Left colon (tissue), 2 donors: ENCODE results near the gene TENM3. TPM values are rescaled to one million over a fixed set of nuclear protein-coding genes. Genes with fewer than 3 reads are reported as not detected.

Experiments used
- ATAC-seq: fragments of 200-7000 bp; cut with Tn5 transposase; one replicate; pipeline ENCODE4 v1.9.1; 2020; ENCODE audit warnings: mild to moderate bottlenecking, moderate library complexity
- DNase-seq, 2 donors: peaks; one replicate each; pipeline ENCODE4 v3.0.0-alpha.2; 2020
- intact Hi-C, 2 donors: fragments of 100-400 bp; cut with DNase I in 1 of 2; cut with micrococcal nuclease in 1 of 2; formaldehyde crosslinking; loops; one replicate each; pipeline versions ENCODE4 v1.11.2 to v1.14.0; 2022; cut with DNase I, micrococcal nuclease
- total RNA-seq, 2 donors: library from RNA; stranded (reverse); fragmentation: NEBNext Ultra II Directional; extraction: Animal tissue kit (Norgen Biotek cat#: 25700); gene quantifications; one replicate each; pipeline ENCODE4 v1.2.1, GENCODE V29; 2021
- donor health status: DM: no; HTN: no; CAD: no.
- donor health status: DM: yes; HTN: yes; CAD: no.

TENM3 gene
- total RNA-seq, 2 donors from 2014 or later = 0.18 to 2.2 TPM

- ATAC-seq = no peak
- DNase-seq = no peak
- intact Hi-C loops = no loop called here
Observed at GRCh38 chr4:182307746-182308145, 64.5 kb downstream of the TENM3 start.

DNA sequence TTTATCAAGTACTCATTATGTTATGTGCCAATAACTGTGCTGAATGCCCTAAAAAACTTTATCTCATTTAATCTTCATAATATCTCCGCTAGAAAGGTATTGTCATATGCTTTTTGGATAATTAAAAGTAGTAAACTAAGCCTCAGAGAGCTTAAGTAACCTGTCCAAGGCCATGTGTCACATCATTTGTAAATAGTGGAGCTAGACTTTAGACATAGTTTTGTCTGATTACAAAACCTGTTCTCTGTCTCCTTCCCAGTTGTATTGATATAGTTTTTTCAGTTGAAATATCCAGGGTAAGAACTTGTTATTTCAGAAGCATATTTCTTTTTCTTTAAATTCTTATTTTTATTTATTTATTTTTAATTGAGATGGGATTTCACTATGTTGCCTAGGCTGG is 66.7 kb downstream of the TENM3 start:
- intact Hi-C loops = no loop called here
- DNase-seq = no peak
- no peak for ATAC-seq

DNA sequence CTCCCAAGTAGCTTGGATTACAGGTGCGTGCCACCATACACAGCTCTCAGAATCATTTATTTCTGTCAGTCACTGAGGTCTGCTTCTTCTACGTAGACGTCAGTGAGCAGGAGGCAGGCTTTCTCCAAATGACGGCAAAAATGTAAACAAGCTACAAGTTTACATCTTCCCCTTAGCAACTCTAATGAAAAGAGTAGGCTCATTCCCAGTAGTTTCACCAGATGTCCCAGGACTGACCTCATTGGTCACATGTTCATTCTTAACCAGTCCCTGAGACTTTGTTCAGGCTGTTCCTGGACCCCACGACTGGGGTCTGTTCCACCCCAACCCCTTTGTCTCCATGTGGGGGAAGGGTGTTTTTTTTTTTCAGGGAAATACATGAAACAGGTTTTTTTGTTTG is 67.1 kb downstream of the TENM3 start:
- DNase-seq (no peak), ATAC-seq (no peak)
- intact Hi-C loops = no loop called here

DNA sequence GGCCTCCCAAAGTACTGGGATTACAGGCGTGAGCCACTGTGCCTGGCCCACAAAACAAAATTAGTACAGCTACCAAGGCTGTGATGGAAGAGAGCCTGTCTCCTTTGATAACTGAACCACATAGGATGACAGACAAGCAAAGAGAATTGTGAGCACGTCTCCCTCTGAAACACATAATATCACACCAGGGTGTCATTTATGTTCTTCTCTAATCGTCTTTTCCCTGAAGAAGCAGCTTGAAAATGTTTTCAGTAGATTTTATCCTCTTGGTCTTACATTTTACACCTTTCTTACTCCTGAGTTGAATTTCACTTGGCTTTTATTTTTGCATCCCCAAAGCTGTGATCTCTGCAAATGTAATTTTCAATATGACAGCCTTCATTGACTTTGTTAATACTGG is 67.8 kb downstream of the TENM3 start:
- no peak for DNase-seq
- ATAC-seq = no peak
- intact Hi-C loops = no loop called here

DNA sequence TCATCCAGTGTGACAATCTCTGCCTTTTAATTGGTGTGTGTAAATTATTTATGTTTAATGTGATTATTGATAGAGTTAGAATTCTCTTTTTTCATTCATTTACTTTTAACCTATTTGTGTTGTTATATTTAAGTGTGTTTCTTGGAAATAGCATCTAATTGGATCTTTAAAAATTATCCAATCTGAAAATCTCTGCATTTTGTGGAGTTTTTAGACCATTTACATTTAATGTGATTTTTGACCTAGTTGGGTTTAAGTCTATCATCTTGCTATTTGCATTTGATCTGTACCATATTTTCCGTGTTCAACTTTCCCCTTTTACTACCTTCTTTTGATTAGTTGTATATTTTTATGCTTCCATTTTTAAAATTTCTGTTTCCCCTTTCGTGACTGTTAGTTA is 71.3 kb downstream of the TENM3 start:
- DNase-seq = no peak
- ATAC-seq = no peak
- intact Hi-C loops = no loop called here

DNA sequence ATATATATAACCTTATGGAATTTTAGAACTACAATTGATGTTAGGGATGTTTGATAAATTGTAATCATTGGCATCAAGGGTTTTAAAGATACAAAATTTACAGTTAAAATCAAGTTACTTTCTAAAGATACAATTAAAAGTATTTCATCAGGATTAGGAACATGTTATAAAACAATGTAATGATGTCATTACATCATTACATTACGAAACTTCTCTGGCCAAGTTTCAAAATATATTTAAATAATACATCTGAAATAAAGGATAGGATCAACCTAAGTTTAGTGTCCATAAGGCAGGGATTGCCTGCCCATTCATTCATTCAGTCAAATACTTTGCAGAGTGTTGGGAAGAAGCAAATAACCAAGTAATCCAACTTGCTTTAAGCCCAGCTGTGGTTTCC is 75.1 kb downstream of the TENM3 start:
- no peak for ATAC-seq
- intact Hi-C loops = no loop called here
- no peak for DNase-seq

- DNase-seq = no peak
- ATAC-seq = no peak
- intact Hi-C loops = no loop called here
Observed at GRCh38 chr4:182320092-182320491, 76.9 kb downstream of the TENM3 start.

- intact Hi-C loops = no loop called here
- ATAC-seq (no peak), DNase-seq (no peak)
Observed at GRCh38 chr4:182320580-182320979, 77.4 kb downstream of the TENM3 start.

- ATAC-seq (no peak), DNase-seq (no peak)
- intact Hi-C loops = no loop called here
Observed at GRCh38 chr4:182324282-182324681, 81.1 kb downstream of the TENM3 start.

DNA sequence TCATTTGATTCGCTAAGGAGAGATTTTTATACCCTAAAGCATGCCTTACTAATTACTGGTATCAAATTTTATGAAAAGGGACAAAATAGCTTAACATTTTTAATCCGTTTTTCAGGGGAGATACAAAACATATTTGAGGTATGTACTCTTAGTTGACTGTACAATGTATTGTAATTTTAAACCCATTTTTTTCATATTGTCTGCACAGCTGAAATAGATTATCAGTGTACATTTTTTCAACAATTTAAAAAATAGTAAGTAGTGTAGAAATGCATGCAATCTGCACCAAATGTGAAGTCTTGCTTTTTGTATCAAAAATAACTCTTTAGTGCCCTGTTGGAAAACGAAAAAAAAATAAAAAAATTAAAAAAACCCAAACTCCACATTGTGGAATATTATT is 82.2 kb downstream of the TENM3 start:
- DNase-seq (no peak), ATAC-seq (no peak)
- intact Hi-C loops = no loop called here

- intact Hi-C loops = no loop called here
- ATAC-seq = no peak
- DNase-seq = peak in 1 of 2 donors; percentile 38
Observed at GRCh38 chr4:182325848-182326255, 82.7 kb downstream of the TENM3 start.

DNA sequence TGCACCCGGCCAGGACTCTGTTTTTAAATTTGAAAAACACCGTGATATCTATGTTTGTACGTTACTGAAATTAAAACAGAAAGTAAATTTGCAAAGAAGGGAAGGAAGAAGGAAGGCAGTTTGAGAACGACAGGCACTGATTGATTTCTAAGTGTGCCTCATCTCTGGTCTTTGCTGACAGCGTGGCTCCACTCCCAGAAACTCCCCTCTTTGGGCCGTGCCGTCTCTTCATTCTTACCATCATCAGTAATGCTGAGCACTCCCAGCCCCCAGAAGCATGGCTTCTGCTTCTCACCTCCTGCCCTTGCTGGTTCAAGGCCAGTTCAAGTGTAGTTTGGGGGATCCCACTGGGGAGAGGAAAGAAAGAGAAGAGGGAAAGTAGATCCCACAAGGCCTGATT is 85.3 kb downstream of the TENM3 start:
- DNase-seq (no peak), ATAC-seq (no peak)
- intact Hi-C loops = no loop called here

GRCh38 chr4:182337366-182337765 is 94.2 kb downstream of the TENM3 start:
- no peak for ATAC-seq
- intact Hi-C loops = no loop called here
- no peak for DNase-seq

DNA sequence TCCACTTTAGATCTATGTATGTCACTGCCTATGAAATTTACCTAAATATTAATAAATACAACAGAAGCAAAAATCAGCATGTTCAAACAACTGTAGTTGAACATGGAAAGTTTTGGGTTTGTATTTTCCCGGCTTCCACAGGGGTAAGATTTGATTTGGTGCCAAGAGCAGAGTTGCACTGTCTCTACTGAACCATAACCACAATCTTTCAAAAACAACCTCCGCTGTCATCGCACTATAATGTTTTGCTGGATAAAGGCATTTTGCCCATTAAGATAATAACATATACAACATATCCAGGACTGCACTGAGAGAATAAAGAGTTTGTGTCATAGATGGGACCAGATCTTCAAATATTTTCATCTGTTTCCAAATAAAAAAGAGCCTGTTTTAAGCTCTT is 94.9 kb downstream of the TENM3 start:
- intact Hi-C loops = no loop called here
- DNase-seq (no peak), ATAC-seq (no peak)

GRCh38 chr4:182338746-182339145 is 95.5 kb downstream of the TENM3 start:
- DNase-seq (no peak), ATAC-seq (no peak)
- intact Hi-C loops = no loop called here

DNA sequence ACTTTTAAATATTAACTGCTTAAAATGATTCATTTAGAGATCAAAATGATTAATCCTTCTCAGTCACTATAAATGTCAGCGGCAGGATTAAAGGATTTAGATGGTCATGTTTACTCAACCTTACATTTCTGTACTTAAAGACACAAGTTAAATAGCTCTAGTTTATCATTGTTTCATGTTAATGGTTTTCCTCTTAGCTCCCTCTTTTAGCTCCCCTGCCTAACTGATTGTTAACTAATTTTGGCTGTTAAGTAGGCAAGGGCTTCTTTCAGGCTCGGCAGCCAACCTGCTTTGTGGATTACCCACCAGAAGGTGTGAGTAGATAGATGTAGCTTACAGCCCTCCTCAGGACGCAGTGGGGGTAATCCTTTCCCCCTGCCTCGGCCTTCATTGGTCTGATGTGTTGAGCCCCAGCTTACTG is 96.0 kb downstream of the TENM3 start:
- no peak for DNase-seq
- intact Hi-C loops = no loop called here
- ATAC-seq = no peak

DNA sequence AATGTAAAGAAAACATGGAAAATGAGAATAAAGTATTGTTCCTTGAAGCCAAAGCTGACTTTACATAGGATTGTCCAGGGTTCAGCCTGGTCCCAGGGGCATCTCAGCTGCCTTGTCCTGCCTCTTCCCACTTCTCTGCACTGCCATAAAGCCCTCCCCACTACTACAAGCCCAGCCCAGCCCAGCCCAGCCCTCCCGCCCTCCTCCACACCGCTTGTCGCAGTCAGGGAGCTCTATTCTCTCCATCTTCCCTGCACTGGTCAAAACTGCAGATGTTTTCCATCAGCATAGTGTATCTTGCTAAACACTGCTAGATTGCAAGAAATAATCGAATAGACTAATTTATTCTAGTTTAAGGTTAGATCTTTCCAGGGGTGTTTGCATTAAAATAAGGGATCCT is 100.3 kb downstream of the TENM3 start:
- DNase-seq (no peak), ATAC-seq (no peak)
- intact Hi-C loops = no loop called here

DNA sequence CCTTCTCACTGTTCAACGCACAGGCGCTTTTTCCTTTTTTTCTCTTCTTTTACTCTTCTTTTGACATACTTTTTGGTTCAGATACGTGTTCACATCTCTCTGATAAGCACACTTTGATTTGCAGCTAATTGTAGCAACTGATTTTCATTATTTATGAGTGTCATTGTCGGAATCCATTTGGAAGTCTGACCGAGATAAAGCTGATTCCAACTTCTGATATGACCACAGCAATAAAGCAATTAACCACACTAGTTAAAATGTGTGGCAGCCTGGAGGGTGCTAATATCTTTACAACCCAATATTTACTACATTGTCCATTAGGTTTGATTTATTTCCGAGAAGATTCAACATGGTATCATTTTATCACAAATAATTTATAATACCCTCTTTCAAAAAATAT is 101.8 kb downstream of the TENM3 start:
- ATAC-seq (no peak), DNase-seq (no peak)
- intact Hi-C loops = no loop called here

GRCh38 chr4:182346250-182346649 is 103.0 kb downstream of the TENM3 start:
- intact Hi-C loops = no loop called here
- DNase-seq (no peak), ATAC-seq (no peak)

DNA sequence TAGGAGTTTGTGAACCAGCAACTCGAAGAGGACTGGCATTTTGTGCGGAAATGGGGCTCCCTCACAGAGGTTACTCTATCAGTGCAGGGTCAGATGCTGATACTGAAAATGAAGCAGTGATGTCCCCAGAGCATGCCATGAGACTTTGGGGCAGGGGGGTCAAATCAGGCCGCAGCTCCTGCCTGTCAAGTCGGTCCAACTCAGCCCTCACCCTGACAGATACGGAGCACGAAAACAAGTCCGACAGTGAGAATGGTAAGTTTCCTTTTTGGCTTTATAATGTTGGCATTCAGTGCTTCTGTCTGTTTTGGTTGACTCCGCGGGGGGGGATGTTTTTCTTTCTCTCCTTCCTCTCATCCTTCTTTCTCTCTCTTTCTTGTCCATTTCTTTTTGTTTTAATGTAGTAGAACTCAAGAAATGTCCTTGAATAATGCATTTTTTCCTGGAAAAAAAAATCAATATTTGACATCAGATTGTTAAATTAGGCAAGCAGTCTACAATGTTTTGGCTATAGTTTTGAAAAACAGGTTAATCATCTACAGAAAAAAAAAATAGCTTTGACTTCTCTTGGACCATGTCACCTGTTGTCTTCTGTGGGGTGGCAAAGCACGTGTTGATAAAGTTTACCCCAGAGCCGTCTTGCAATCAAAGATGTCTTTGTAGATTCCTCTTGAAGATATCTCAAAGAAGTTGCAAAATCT is 103.6 kb downstream of the TENM3 start:
- no peak for DNase-seq
- ATAC-seq = no peak
- intact Hi-C loops = no loop called here

GRCh38 chr4:182348779-182349326 is 105.7 kb downstream of the TENM3 start:
- no peak for ATAC-seq
- no peak for DNase-seq
- intact Hi-C loops = no loop called here
